ENCODE results near the gene MAP3K15.

The MAP3K15 gene

DNA sequence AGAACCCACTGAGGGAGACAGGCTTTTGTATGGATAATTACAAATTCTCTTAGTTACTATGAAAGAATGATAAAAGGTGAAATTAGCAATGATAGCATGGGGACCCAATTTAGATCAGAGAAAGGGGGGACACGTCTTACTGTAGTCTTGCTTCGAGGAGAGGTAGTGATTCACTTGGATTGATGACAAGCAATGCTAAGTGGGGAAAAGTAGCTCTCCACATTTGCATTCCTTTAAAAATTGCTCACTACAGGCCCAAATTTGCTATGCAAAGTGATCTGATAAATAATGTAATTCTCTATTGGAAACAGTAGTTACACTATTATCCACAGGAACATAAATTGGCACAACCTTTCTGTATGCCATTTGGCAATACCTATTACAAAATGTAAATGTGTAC is 42.5 kb upstream of the MAP3K15 start:
- Histone ChIP-seq H3K4me2 (ENCODE audit: low read length) (no peak overlapping the region), H3K79me2 (no peaks in the 10 kb centered on the region), H3K9me3 (ENCODE audit: control insufficient read depth, low read length) (no peaks in the 10 kb centered on the region), H3K27me3 (ENCODE audit: control insufficient read depth, insufficient read depth, low read length) (no peaks in the 10 kb centered on the region), H3K9ac (no peak overlapping the region), H3K4me1 (no peaks in the 10 kb centered on the region), H2AFZ (no peak overlapping the region), H3K36me3 (ENCODE audit: control insufficient read depth, insufficient read depth, low read length) (no peaks in the 10 kb centered on the region), H3K4me3 (ENCODE audit: low read depth, low read length) (no peak overlapping the region), H3K27ac (no peak overlapping the region)
- TF ChIP-seq, protein P1, sequence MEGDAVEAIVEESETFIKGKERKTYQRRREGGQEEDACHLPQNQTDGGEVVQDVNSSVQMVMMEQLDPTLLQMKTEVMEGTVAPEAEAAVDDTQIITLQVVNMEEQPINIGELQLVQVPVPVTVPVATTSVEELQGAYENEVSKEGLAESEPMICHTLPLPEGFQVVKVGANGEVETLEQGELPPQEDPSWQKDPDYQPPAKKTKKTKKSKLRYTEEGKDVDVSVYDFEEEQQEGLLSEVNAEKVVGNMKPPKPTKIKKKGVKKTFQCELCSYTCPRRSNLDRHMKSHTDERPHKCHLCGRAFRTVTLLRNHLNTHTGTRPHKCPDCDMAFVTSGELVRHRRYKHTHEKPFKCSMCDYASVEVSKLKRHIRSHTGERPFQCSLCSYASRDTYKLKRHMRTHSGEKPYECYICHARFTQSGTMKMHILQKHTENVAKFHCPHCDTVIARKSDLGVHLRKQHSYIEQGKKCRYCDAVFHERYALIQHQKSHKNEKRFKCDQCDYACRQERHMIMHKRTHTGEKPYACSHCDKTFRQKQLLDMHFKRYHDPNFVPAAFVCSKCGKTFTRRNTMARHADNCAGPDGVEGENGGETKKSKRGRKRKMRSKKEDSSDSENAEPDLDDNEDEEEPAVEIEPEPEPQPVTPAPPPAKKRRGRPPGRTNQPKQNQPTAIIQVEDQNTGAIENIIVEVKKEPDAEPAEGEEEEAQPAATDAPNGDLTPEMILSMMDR (IDR thresholded peaks at IDR 0.05): no peak

DNA sequence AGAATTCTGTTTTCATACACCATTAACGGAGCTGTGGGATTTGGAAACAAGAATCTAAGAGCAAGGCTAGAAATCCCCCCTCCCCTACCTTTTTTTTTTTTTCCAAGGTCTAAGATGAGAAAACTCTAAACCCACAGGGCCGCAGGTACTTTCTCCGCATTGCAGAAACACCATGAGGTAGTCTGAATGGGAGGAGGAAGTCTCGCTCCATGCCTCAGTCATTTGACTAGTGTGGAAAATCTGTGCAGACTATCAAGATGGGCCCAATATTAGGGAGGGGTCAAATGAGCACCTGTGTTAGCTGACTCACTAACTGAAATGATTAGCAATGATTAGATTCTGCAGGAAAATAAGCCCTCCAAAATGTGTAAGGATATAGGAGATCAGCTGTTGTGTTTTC is 40.9 kb upstream of the MAP3K15 start:
- Histone ChIP-seq H3K79me2 (no peaks in the 10 kb centered on the region), H3K27me3 (ENCODE audit: control insufficient read depth, insufficient read depth, low read length) (no peaks in the 10 kb centered on the region), H3K4me2 (ENCODE audit: low read length) (no peak overlapping the region), H3K36me3 (ENCODE audit: control insufficient read depth, insufficient read depth, low read length) (no peaks in the 10 kb centered on the region), H2AFZ (no peak overlapping the region), H3K9me3 (ENCODE audit: control insufficient read depth, low read length) (no peaks in the 10 kb centered on the region), H3K4me3 (ENCODE audit: low read depth, low read length) (no peak overlapping the region), H3K4me1 (no peaks in the 10 kb centered on the region), H3K9ac (no peak overlapping the region), H3K27ac (no peak overlapping the region)
- TF ChIP-seq, protein P1 (IDR thresholded peaks at IDR 0.05): no peak

DNA sequence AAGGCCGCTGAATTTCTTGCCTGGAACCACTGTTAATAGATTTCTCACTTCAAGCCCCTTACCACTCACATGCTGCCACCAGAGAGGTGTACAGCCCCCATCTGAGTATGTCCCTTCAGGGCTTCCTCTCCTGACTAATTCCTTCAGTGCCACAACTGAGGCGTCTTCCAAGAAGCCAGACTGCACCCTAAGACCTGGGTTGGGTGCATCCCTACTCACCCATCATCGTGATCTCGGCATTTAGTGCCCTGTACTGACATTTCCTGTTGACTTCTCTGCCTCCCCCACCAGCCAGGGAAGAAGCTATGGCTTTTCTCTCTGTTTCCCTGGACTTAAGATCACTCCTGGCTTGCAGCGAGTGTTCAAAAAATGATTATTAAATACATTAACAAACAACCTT is 40.4 kb upstream of the MAP3K15 start:
- Histone ChIP-seq H3K9me3 (ENCODE audit: control insufficient read depth, low read length) (no peaks in the 10 kb centered on the region), H3K27ac (no peak overlapping the region), H3K36me3 (ENCODE audit: control insufficient read depth, insufficient read depth, low read length) (no peaks in the 10 kb centered on the region), H3K79me2 (no peaks in the 10 kb centered on the region), H2AFZ (no peak overlapping the region), H3K4me1 (no peaks in the 10 kb centered on the region), H3K9ac (no peak overlapping the region), H3K27me3 (ENCODE audit: control insufficient read depth, insufficient read depth, low read length) (no peaks in the 10 kb centered on the region), H3K4me3 (ENCODE audit: low read depth, low read length) (no peak overlapping the region), H3K4me2 (ENCODE audit: low read length) (no peak overlapping the region)
- TF ChIP-seq, protein P1 (IDR thresholded peaks at IDR 0.05): no peak

DNA sequence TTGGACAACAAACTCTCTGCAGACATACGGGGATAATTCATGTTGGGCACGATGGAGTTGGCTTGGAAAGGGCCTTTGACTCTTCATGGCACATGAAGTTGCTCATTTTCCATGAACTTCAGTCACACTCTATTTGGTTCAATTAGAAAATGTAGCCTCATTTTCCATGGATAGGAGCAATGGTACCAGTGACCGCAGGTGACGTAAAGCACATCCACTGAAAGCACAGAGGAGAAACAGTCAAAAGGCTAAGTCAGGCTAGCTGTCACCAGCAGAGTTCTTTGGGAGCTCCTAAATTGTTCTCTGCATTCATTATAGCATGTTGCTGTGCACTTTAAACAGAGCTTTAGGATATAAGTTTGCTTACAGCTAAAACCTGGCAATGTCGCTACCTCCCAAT is 39.9 kb upstream of the MAP3K15 start:
- no peak overlapping the region for H3K9ac ChIP-seq
- TF ChIP-seq, protein P1 (IDR thresholded peaks at IDR 0.05): no peak
- H2AFZ ChIP-seq: no peak overlapping the region
- H3K79me2 ChIP-seq: no peaks in the 10 kb centered on the region
- no peaks in the 10 kb centered on the region for H3K36me3 ChIP-seq (ENCODE audit: control insufficient read depth, insufficient read depth, low read length)
- no peak overlapping the region for H3K4me2 ChIP-seq (ENCODE audit: low read length)
- no peak overlapping the region for H3K27ac ChIP-seq
- no peaks in the 10 kb centered on the region for H3K4me1 ChIP-seq
- no peaks in the 10 kb centered on the region for H3K27me3 ChIP-seq (ENCODE audit: control insufficient read depth, insufficient read depth, low read length)
- H3K4me3 ChIP-seq (ENCODE audit: low read depth, low read length): no peak overlapping the region
- no peaks in the 10 kb centered on the region for H3K9me3 ChIP-seq (ENCODE audit: control insufficient read depth, low read length)

DNA sequence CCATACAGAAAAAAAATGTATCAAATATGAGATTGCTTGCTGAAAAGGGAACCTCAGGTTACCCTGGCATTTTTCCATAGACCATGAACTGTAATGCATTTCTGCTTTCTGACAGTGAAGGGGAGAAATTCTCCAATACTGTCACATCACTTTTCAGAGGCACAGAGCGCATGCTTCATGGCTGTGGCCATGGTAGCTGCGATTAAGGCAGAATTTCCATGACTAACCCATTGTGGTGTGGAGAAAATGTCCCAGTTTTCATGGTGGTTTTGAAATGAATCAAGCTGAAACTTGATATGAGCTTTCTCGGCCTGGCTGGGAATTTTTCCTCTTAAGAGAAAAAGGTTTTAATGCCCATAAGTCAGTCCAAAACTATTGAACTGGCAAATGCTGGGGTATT is 39.5 kb upstream of the MAP3K15 start:
- H3K9ac ChIP-seq: no peak overlapping the region
- H3K79me2 ChIP-seq: no peaks in the 10 kb centered on the region
- TF ChIP-seq, protein P1 (IDR thresholded peaks at IDR 0.05): no peak
- H2AFZ ChIP-seq: no peak overlapping the region
- H3K9me3 ChIP-seq (ENCODE audit: control insufficient read depth, low read length): no peaks in the 10 kb centered on the region
- no peak overlapping the region for H3K4me2 ChIP-seq (ENCODE audit: low read length)
- H3K36me3 ChIP-seq (ENCODE audit: control insufficient read depth, insufficient read depth, low read length): no peaks in the 10 kb centered on the region
- H3K27me3 ChIP-seq (ENCODE audit: control insufficient read depth, insufficient read depth, low read length): no peaks in the 10 kb centered on the region
- H3K4me1 ChIP-seq: no peaks in the 10 kb centered on the region
- H3K4me3 ChIP-seq (ENCODE audit: low read depth, low read length): no peak overlapping the region
- no peak overlapping the region for H3K27ac ChIP-seq

All from parathyroid adenoma (tissue), 2 donors.